Measurements from ENCODE around the gene FAM168B. TPM values are rescaled to one million over a fixed set of nuclear protein-coding genes. Genes with fewer than 3 reads are reported as not detected.

Gene FAM168B
- total RNA-seq, 2 experiments from 2014 or later, result 74.1 to 76.4 TPM

- Mint-ChIP-seq H3K9me3 (no peaks in the 10 kb centered on the region), H3K27me3 (no peaks in the 10 kb centered on the region), H3K4me1 (ENCODE audit: low read depth) (peaks cover 40% of the 10 kb centered on the region), H3K27ac (no peak overlapping the region), H3K4me3 (no peak overlapping the region), H3K36me3 (ENCODE audit: low read depth) (peaks cover 85% of the 10 kb centered on the region)
- no peak for TF ChIP-seq CTCF (IDR thresholded peaks at IDR 0.05)
- intact Hi-C loops (cut with DNase I, micrococcal nuclease), result no loop called here
- ChIA-PET CTCF (interaction anchor here (1.1 kb wide), 1 partner anchor 10 kb away, joined by 3 read pairs; no protein-coding TSS in a partner anchor), POLR2A (no interaction called here)
- H3K4me3 ChIP-seq (ENCODE audit: low read length), result no peak overlapping the region
- peaks cover 4% of the 10 kb centered on the region for H3K4me1 ChIP-seq (ENCODE audit: insufficient read depth, low read length)
- no peaks in the 10 kb centered on the region for H3K9me3 ChIP-seq (ENCODE audit: control insufficient read depth in 1 of 2, insufficient read depth in 1 of 2, low read length in 2 of 2)
- ATAC-seq (ENCODE audit: poor library complexity), result no peak
- DNase-seq, result no peak
- no peaks in the 10 kb centered on the region for H3K27me3 ChIP-seq (ENCODE audit: control insufficient read depth in 1 of 2, insufficient read depth in 2 of 2, low read length in 2 of 2)
- no peak overlapping the region for H3K27ac ChIP-seq (ENCODE audit: low read depth in 1 of 2, low read length in 2 of 2)
- peaks cover 65% of the 10 kb centered on the region for H3K36me3 ChIP-seq (ENCODE audit: insufficient read depth, low read length)
Observed at GRCh38 chr2:131067465-131068125, 25.7 kb downstream of the FAM168B start.

- ATAC-seq (ENCODE audit: poor library complexity) (no peak), DNase-seq (no peak)
- no peak for TF ChIP-seq CTCF (IDR thresholded peaks at IDR 0.05)
- H3K4me3 Mint-ChIP-seq, result no peak overlapping the region
- H3K9me3 ChIP-seq (ENCODE audit: control insufficient read depth in 1 of 2, insufficient read depth in 1 of 2, low read length in 2 of 2), result no peaks in the 10 kb centered on the region
- no peaks in the 10 kb centered on the region for H3K9me3 Mint-ChIP-seq
- no peak overlapping the region for H3K27ac Mint-ChIP-seq
- H3K36me3 ChIP-seq (ENCODE audit: insufficient read depth, low read length), result peaks cover 52% of the 10 kb centered on the region
- H3K4me1 ChIP-seq (ENCODE audit: insufficient read depth, low read length), result peaks cover 4% of the 10 kb centered on the region
- H3K27me3 ChIP-seq (ENCODE audit: control insufficient read depth in 1 of 2, insufficient read depth in 2 of 2, low read length in 2 of 2), result no peaks in the 10 kb centered on the region
- H3K4me1 Mint-ChIP-seq (ENCODE audit: low read depth), result peaks cover 38% of the 10 kb centered on the region
- ChIA-PET CTCF (no interaction called here), POLR2A (no interaction called here)
- intact Hi-C loops (cut with DNase I, micrococcal nuclease), result no loop called here
- H3K27me3 Mint-ChIP-seq, result no peaks in the 10 kb centered on the region
- H3K36me3 Mint-ChIP-seq (ENCODE audit: low read depth), result peaks cover 83% of the 10 kb centered on the region
- H3K4me3 ChIP-seq (ENCODE audit: low read length), result no peak overlapping the region
- no peak overlapping the region for H3K27ac ChIP-seq (ENCODE audit: low read depth in 1 of 2, low read length in 2 of 2)
Observed at GRCh38 chr2:131064589-131065512, 28.4 kb downstream of the FAM168B start.

- intact Hi-C loops (cut with DNase I, micrococcal nuclease), result no loop called here
- ChIA-PET POLR2A (no interaction called here), CTCF (no interaction called here)
Observed at GRCh38 chr2:131063501-131064283, 29.6 kb downstream of the FAM168B start.

More at GRCh38 chr2:131063501-131064283, 29.6 kb downstream of the FAM168B start:
- no peaks in the 10 kb centered on the region for H3K27me3 Mint-ChIP-seq
- no peak overlapping the region for H3K27ac ChIP-seq (ENCODE audit: low read depth in 1 of 2, low read length in 2 of 2)
- H3K36me3 Mint-ChIP-seq (ENCODE audit: low read depth), result peaks cover 84% of the 10 kb centered on the region
- H3K27me3 ChIP-seq (ENCODE audit: control insufficient read depth in 1 of 2, insufficient read depth in 2 of 2, low read length in 2 of 2), result no peaks in the 10 kb centered on the region
- H3K36me3 ChIP-seq (ENCODE audit: insufficient read depth, low read length), result peaks cover 54% of the 10 kb centered on the region
- H3K27ac Mint-ChIP-seq, result no peak overlapping the region
- ATAC-seq (ENCODE audit: poor library complexity), result no peak
- no peak for TF ChIP-seq CTCF (IDR thresholded peaks at IDR 0.05)
- no peak overlapping the region for H3K4me3 ChIP-seq (ENCODE audit: low read length)
- H3K4me1 ChIP-seq (ENCODE audit: insufficient read depth, low read length), result peaks cover 4% of the 10 kb centered on the region
- H3K9me3 ChIP-seq (ENCODE audit: control insufficient read depth in 1 of 2, insufficient read depth in 1 of 2, low read length in 2 of 2), result no peaks in the 10 kb centered on the region
- no peak overlapping the region for H3K4me3 Mint-ChIP-seq
- H3K4me1 Mint-ChIP-seq (ENCODE audit: low read depth), result peaks cover 43% of the 10 kb centered on the region
- DNase-seq, result no peak
- H3K9me3 Mint-ChIP-seq, result no peaks in the 10 kb centered on the region

All from CD4-positive, alpha-beta T cell (primary cell).